H4 (cell line): ENCODE data around the gene ABHD3. TPM values are rescaled to one million over a fixed set of nuclear protein-coding genes. Genes with fewer than 3 reads are reported as not detected.
"Not testable (repeated sequence)": the region's sequence is repeated elsewhere in the genome, so short reads cannot be mapped to it uniquely, and the experiment has no call there.

Experiments used
- DNase-seq: peaks from one replicate; pipeline ENCODE4 v3.0.0-alpha.2; 2015; ENCODE audit warnings: low spot score
- total RNA-seq: library from RNA; depleted of rRNA; stranded (reverse); fragments of >200 nt; shearing (Covaris generic); gene quantifications from 2 replicates; pipeline ENCODE4 v1.2.3, GENCODE V29; 2014; rRNA removed

Gene ABHD3
- total RNA-seq, 1 experiment from 2014 or later: 16.2 TPM

DNA sequence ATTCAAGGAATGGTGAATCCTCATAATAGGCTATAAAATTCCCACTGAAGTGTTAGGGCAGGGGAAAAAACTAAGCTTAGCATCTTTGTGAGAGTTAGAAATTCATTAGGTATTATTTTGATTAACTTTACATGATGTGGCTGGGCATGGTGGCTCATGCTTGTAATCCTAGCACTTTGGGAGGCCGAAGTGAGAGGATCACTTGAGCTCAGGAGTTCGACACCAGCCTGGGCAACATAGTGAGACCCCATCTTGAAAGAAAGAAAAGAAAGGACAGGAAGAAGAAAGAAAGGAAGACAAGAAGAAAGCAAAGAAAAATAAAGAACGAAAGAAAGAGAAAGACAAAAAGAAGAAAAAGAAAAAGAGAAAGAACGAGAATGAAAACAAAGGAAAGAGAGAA, 52.5 kb downstream of the ABHD3 start:
- DNase-seq: no peak

DNA sequence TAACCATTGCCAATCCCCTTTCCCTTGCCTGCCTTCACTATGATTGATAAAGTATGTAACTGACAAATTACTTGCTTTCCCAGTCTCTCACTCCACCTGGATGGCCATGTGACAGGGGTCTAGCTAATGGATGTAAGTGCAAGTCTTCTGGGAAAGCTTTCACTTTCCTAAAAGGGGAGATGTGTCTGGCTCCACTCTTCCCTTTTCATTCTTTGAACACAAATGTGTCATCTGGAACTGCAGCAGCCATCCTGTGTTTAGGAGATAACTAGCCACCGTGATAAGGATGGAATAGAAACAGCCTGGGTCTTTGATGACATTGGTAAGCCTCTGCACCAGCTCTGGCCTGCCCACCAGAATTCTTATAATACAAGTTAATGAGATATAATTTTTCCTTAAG, 54.3 kb downstream of the ABHD3 start:
- no peak for DNase-seq

DNA sequence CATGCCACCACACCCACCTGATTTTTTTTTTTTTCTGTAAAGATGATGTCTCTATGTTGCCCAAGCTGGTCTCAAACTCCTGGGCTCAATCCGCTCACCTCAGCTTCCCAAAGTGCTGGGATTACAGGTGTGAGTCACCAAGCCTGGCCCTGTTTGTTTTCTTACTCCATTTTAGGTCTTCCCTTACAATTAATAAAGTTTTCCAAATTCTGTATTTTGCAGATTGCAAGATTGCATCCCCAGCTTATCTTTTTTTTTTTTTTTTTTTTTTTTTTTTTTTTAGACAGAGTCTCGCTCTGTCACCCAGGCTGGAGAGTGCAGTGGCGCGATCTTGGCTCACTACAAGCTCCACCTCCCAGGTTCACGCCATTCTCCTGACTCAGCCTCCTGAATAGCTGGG, 64.2 kb downstream of the ABHD3 start:
- not testable (repeated sequence) for DNase-seq

DNA sequence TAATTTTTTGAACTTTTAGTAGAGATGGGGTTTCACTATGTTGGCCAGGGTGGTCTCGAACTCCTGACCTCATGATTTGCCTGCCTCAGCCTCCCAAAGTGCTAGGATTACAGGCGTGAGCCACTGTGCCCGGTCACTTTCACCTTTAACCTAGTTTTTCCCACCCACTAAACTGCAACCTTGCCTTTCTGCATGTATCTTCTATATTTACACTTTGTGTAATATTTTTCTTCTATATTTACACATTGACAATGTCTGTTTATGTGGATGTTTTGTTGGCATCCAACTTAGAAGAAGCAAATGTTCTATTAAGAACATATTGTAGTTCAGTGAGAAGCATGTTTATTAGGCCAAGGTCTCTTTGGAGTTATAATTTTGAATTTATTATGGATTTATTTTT, 65.8 kb downstream of the ABHD3 start:
- no peak for DNase-seq

DNA sequence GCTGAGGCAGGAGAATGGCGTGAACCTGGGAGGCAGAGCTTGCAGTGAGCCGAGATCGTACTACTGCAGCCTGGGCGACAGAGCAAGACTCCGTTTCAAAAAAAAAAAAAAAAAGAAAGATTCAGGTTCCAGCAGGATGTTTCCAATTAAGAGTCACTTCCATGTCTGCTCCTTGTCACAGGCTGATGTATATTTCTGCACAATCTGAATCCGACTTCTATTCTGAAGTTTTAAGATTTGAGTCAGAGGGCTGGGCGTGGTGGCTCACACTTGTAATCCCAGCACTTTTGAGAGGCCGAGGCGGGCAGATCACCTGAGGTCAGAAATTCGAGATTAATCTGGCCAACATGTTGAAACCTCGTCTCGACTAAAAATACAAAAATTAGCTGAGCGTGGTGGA, 67.8 kb downstream of the ABHD3 start:
- no peak for DNase-seq

DNA sequence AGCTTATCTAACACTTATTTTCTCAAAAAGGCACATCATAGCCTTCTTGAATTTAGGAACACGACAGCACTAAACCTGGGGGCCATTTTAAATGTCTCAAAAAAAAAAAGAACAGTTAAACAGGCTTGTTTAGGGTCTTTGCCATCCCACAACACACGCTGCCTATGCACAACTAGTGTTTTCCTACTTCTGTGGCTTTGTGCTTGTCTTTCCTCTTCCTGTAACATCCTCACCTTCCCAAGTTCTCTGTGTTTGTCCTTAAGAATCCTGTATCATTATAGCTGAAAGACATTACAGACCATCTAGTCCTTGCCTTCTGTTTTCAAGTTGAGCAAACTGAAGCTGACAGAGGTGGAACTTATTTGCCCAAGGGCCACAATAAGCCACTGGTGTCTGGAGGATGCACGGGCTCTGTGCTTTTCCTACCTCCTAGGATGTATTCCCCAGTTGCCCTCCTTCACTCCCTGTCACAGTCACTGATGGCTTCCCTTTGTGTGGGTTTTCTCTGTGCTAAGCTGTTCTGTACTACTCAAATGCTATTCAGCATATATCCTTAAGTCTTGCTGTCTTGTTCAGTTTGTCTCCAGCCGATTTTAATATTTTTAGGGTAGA, 69.9 kb downstream of the ABHD3 start:
- DNase-seq: no peak

DNA sequence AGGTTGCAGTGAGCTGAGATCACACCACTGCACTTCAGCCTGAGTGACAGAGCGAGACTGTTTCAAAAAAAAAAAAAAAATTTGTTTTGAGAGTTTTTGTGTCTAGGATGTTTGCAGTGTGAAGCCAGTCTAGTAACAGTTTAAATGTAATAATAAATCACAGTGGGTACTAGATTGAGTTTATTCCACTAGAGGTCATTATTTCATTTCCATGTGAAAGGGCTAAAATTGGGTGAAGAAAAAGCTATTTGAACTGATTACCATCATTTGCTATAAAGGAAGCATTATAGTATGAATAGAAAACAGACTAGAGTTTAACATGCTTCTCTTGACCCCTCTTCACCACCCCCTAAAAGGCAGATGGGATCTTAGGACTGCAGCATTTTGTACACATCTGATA, 72.2 kb downstream of the ABHD3 start:
- no peak for DNase-seq

DNA sequence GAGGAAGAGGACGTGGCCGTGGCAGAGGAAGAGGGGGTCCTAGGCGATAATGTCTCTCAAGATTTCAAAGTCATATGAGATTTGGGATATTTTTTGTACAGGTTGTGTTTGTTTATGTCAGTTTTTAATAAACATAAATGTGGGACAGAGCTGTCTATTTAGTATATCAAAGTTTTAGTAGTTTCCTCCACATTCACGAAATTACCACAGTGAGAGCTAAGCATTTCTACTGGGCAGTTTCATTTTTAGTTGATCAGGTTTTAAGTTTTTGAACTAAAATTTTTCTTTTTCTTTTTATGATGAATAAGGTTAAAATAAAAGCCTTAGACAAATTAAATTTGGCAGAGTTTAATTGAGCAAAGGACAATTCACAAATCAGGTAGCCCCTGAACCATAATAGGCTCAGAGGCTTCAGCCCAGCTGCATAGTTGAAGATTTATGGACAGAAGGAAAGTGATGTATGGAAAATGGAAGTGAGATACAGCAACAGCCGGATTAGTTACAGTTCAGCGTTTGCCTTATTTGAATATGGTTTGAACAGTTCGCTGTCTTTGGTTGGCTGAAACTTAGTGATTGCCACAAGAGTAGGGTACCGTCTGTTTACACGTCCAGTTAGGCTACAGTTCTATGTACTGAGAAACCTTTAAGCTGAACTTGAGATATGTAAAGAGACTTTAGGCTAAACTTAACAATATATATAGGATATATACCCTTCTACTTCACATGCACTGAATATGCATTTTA, 75.3 kb downstream of the ABHD3 start:
- DNase-seq: no peak

DNA sequence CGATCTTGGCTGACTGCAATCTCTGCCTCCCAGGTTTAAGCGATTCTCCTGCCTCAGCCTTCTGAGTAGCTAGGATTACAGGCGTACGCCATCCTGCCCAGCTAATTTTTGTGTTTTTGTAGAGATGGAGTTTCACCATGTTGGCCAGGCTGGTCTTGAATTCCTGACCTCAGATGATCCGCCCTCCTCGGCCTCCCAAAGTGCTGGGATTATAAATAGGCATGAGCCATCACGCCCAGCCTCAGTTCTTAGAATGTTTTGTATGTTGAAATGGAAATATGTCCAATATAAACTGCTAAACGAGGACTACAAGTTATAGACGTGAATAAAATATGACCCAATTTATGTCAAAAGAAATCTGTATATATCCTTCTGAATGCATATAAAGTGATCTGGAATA, 82.9 kb downstream of the ABHD3 start:
- DNase-seq: not testable (repeated sequence)

DNA sequence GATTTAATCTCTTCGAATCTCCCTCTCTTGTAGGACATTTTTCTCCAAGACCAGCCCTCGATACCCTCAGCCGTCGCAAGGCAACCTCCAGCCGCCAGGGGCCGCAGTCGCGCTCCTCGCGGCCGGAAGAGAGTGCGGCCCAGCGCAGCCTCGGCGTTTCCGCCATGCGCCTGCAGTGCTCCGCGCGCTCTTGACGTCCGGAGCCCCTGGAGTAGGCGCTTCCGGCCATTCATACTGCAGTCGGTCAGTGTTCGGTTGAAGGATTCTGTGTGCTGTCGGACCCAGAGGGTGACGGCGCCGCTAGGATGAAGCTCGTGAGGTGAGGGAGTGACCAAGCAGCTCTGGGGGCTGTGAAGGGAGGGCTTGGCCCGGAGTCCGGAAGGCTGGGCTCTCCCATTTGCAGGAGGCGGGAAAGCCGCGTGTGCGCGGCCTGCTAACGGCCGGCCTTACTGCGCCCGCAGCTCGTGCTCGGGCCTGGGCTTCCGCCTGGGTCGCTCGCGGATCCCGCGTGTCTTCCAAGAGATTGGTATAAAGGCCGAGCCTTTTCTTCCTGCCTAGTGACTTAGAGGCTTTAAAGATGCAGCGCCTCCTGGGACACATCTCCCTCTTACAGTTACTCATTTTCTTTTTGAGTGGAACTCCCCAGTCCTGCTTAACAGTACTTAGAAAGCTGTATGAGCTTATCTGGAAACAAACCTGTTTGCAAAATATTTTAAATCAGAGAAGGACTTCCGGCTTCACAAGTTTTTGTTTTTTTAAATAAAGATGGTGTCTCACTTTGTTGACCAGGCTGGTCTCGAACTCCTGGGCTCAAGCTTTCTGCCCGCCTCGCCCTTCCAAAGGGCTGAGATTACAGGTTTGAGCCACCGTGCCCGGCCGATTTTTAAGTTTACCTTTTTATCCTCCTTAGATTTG, 92.2 kb downstream of the ABHD3 start, which contains the start of gene SNRPD1:
Gene SNRPD1 (plus strand): TSS at position 190 of the 915 bp plus-strand sequence. CDS start 116 bp downstream, at position 306.
- DNase-seq: peak; percentile 86

DNA sequence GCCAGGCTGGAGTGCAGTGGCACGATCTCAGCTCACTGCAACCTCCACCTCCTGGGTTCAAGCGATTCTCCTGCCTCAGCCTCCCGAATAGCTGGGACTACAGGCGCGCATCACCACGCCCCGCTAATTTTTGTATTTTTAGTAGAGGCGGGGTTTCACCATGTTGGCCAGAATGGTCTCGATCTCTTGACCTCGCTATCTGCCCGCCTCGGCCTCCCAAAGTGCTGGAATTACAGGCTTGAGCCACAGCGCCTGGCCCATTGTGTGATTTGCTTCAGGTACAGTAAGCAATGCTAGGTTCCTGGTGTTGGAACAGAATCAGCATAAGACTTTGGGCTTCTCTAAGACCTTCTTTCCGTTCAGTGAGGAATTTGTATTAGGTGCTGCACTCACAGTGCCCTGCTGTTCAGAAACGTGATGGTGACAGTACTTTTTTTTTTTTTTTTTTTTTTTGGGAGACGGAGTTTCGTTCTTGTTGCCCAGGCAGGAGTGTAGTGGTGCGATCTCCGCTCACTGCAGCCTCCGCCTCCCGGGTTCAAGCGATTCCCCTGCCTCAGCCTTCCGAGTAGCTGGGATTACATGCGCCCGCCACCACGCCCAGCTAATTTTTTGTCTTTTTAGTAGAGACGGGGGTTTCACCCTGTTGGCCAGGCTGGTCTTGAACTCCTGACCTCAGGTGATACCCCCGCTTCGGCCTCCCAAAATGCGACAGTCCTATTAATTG, 93.0 kb downstream of the ABHD3 start:
- DNase-seq: not testable (repeated sequence)

DNA sequence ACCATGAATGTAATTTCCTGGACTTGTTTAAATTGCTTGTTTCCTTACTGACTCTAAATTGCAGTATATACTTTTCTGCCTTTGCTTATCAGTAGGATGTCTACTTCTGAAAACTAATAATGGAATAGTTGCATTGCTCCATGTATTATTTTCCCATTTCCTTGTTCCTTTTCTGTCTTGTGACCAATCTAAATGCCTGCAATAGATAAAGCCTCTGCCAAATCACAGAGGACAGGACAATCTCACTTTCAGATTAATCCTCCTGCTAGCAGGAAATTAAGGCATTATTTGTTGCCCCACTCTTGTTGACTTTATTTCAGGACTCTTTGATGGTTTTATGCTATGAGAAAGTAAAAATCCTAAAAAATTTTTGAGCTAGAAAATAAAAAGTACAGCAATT, 99.4 kb downstream of the ABHD3 start:
- DNase-seq: no peak

DNA sequence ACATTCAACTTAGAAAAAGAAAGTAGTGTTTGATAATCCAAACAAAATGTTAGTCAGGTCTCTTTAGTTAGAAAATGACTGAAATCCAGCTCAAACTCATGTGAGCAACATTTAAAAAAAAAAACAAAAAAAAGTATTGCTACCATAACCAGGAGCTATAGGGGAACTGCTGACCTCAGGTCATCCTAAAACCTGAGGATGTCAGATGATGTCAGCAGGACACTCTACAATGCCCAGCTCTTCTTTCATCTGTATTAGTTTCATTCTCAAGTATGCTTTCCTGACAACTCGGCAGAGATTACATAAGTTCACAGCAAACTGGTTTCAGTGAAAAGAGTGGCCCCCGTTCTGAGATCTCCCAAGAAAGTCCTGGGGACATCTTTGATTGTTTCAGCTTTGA, 99.9 kb downstream of the ABHD3 start:
- DNase-seq: no peak

DNA sequence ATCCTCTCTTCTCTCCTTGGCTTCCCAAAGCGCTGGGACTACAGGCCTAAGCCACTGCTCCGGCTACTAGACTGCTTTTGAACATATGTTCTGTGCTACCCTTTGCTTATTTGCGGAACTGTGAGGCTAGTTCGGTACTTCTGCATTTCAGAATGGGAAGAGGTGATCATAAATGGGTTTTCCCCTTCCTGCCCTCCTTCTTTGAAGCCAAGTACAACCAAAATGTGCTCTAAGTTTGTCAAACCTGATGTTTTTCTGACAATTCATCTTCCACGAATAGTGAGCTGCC, 102.3 kb downstream of the ABHD3 start:
- no peak for DNase-seq

Other genes with a start within 250 kb of the ABHD3 start
- 13.0 and 14.2 TPM in 2 replicates for gene ESCO1, start 104.1 kb downstream of the ABHD3 start, total RNA-seq
- gene SNRPD1, start 92.5 kb downstream of the ABHD3 start, total RNA-seq: 35.6 and 59.1 TPM in 2 replicates
- gene MIB1, start 36.0 kb upstream of the ABHD3 start, total RNA-seq: 27.1 and 35.8 TPM in 2 replicates